ENCODE measurements around the gene TRIO. TPM values are rescaled to one million over a fixed set of nuclear protein-coding genes. Genes with fewer than 3 reads are reported as not detected.
A peak's percentile ranks its signal among the peaks of the same experiment; 100 is the strongest.

The TRIO gene
- total RNA-seq, 1 donor from 2014 or later: 223 TPM

- intact Hi-C loops (cut with micrococcal nuclease): loop anchor here (1.0 to 2.0 kb wide), 3 partner anchors 26 to 63 kb away; no protein-coding TSS in a partner anchor
- no peak for ATAC-seq (ENCODE audit: low read depth)
- no peak for DNase-seq
- Mint-ChIP-seq H3K4me3 (peak overlapping the region; percentile 74), H3K27me3 (no peaks in the 10 kb centered on the region), H3K36me3 (ENCODE audit: low read depth) (no peaks in the 10 kb centered on the region), H3K27ac (peak overlapping the region; percentile 93), H3K9me3 (no peaks in the 10 kb centered on the region), H3K4me1 (peaks cover 88% of the 10 kb centered on the region)
- POLR2A ChIA-PET: interaction anchor here (0.6 to 1.8 kb wide), 8 partner anchors 15 to 78 kb away, joined by 3 to 8 read pairs (median 4); partner anchors contain the start of gene TRIO
- CTCF ChIA-PET: interaction anchor here (1.2 kb wide), 1 partner anchor 26 kb away, joined by 3 read pairs; no protein-coding TSS in a partner anchor
- no peak for TF ChIP-seq CTCF (IDR thresholded peaks at IDR 0.05)
These were observed 28.5 kb downstream of the TRIO start for GRCh38 chr5:14171621-14172020.

- H3K27me3 Mint-ChIP-seq: no peaks in the 10 kb centered on the region
- POLR2A ChIA-PET: interaction anchor here (0.8 to 1.8 kb wide), 7 partner anchors 13 to 78 kb away, joined by 3 to 8 read pairs (median 4); no protein-coding TSS in a partner anchor
- peaks cover 86% of the 10 kb centered on the region for H3K4me1 Mint-ChIP-seq
- DNase-seq (no peak), ATAC-seq (ENCODE audit: low read depth) (peak; percentile 45)
- CTCF ChIA-PET: interaction anchor here (1.2 kb wide), 1 partner anchor 27 kb away, joined by 3 read pairs; no protein-coding TSS in a partner anchor
- peak overlapping the region; percentile 93 for H3K27ac Mint-ChIP-seq
- no peak for TF ChIP-seq CTCF (IDR thresholded peaks at IDR 0.05)
- no peaks in the 10 kb centered on the region for H3K9me3 Mint-ChIP-seq
- no peaks in the 10 kb centered on the region for H3K36me3 Mint-ChIP-seq (ENCODE audit: low read depth)
- intact Hi-C loops (cut with micrococcal nuclease): loop anchor here (1.0 to 2.0 kb wide), 3 partner anchors 27 to 63 kb away; no protein-coding TSS in a partner anchor
- H3K4me3 Mint-ChIP-seq: peak overlapping the region; percentile 74
These were observed 29.1 kb downstream of the TRIO start for GRCh38 chr5:14172149-14172795.

GRCh38 chr5:14173377-14174229, 30.5 kb downstream of the TRIO start:
- Mint-ChIP-seq H3K9me3 (no peaks in the 10 kb centered on the region), H3K4me1 (peaks cover 84% of the 10 kb centered on the region), H3K36me3 (ENCODE audit: low read depth) (no peaks in the 10 kb centered on the region), H3K27me3 (no peaks in the 10 kb centered on the region), H3K27ac (peak overlapping the region; percentile 93), H3K4me3 (peak overlapping the region; percentile 78)
- POLR2A ChIA-PET: interaction anchor here (0.6 to 1.9 kb wide), 4 partner anchors 12 to 26 kb away, joined by 3 to 7 read pairs (median 6); no protein-coding TSS in a partner anchor
- TF ChIP-seq CTCF (IDR thresholded peaks at IDR 0.05): no peak
- DNase-seq (no peak), ATAC-seq (ENCODE audit: low read depth) (peak; percentile 16)
- CTCF ChIA-PET: no interaction called here
- intact Hi-C loops (cut with micrococcal nuclease): loop anchor here (1.0 to 2.0 kb wide), 4 partner anchors 7 to 65 kb away; no protein-coding TSS in a partner anchor

- POLR2A ChIA-PET: interaction anchor here (0.5 to 1.9 kb wide), 3 partner anchors 19 to 38 kb away, joined by 3 to 7 read pairs (median 7); no protein-coding TSS in a partner anchor
- CTCF ChIA-PET: no interaction called here
- Mint-ChIP-seq H3K4me3 (peak overlapping the region; percentile 78), H3K27me3 (no peaks in the 10 kb centered on the region), H3K9me3 (no peaks in the 10 kb centered on the region), H3K36me3 (ENCODE audit: low read depth) (no peaks in the 10 kb centered on the region), H3K4me1 (peaks cover 83% of the 10 kb centered on the region), H3K27ac (peak overlapping the region; percentile 93)
- ATAC-seq (ENCODE audit: low read depth) (peak; percentile 68), DNase-seq (no peak)
- TF ChIP-seq CTCF (IDR thresholded peaks at IDR 0.05): no peak
- intact Hi-C loops (cut with micrococcal nuclease): loop anchor here (1.0 kb wide), 2 partner anchors 8 to 12 kb away; no protein-coding TSS in a partner anchor
These were observed 31.1 kb downstream of the TRIO start for GRCh38 chr5:14174230-14174636.
